GM12873 (cell line): ENCODE data around the gene FEZF2.

Experiments used
- TF ChIP-seq, protein P1 (sequence below): IDR thresholded peaks from 2 replicates; pipeline ENCODE4 v1.5.1; 2012; ENCODE audit warnings: low read depth, mild to moderate bottlenecking, moderate library complexity, low read length, control low read depth; ENCODE audit not compliant: insufficient read depth; ENCODE audit errors: missing control alignments

The FEZF2 gene

DNA sequence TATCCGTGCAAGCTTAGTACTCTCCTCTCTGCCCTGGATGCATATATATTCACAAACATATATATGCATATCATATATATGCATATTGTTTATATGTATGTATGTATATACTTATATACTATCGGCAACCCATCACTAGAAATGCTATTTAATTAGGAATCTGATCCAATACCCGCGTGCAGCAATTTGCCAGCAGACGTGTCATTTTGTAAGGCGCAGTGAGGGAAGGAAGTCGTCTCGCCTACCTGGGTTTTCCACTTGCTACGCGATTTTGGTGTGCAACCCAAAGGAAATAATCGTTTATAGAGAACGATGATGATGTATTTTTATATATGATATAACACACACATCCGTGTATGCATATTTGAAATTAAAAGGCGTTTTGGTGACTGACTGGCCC lies 5.6 kb upstream of the FEZF2 start:
- TF ChIP-seq, protein P1, sequence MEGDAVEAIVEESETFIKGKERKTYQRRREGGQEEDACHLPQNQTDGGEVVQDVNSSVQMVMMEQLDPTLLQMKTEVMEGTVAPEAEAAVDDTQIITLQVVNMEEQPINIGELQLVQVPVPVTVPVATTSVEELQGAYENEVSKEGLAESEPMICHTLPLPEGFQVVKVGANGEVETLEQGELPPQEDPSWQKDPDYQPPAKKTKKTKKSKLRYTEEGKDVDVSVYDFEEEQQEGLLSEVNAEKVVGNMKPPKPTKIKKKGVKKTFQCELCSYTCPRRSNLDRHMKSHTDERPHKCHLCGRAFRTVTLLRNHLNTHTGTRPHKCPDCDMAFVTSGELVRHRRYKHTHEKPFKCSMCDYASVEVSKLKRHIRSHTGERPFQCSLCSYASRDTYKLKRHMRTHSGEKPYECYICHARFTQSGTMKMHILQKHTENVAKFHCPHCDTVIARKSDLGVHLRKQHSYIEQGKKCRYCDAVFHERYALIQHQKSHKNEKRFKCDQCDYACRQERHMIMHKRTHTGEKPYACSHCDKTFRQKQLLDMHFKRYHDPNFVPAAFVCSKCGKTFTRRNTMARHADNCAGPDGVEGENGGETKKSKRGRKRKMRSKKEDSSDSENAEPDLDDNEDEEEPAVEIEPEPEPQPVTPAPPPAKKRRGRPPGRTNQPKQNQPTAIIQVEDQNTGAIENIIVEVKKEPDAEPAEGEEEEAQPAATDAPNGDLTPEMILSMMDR: no peak

- TF ChIP-seq, protein P1: no peak
Observed at GRCh38 chr3:62378311-62378789, 5.0 kb upstream of the FEZF2 start.

DNA sequence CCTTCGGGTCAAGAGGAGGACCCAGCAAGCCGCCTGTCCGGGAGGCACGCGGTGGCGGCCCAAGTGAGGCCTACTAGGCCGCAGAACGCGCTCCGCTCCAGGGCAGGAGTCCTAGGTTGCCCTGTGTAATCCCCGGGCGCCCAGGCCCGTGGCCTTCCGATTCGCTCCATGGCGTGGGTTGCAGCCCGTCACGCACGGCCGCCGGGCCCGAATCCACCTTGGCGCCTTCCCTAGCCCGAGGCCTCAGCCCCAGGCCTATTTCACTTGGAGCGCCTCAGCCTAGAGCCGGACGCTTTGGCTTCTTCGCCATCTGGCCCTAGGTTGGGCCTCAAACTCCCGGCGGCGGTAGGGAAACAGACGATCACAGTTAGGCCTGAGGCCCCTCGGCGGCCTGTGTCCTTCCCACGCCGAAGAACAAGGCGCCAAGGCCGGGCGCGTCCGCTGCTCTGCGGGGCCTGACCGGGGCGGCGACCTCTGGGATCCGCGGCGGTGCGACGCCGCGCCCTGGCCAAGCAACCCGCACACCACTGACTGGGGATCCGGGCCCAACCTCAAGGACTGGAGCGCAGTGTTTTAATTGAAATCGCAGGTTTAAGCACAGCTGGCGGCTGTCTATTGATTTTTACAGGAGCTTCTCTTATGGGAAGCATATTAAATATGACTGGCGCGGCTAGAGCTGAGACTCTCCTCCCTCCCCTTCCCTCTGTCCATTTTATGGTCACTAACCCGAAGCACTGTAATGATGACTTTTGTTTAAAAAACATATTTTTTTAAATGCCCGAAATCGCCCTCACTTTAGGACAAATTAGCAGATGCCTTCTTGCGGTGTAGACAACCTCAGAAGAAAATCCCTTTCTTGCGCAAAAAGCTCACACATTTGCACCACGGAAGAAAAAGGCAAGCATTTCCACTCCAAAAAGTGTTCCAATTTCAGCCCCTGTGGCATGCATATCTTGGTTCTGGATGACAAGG lies 3.8 kb upstream of the FEZF2 start:
- TF ChIP-seq, protein P1: no peak

GRCh38 chr3:62376454-62376720 lies 3.0 kb upstream of the FEZF2 start:
- TF ChIP-seq, protein P1: no peak

DNA sequence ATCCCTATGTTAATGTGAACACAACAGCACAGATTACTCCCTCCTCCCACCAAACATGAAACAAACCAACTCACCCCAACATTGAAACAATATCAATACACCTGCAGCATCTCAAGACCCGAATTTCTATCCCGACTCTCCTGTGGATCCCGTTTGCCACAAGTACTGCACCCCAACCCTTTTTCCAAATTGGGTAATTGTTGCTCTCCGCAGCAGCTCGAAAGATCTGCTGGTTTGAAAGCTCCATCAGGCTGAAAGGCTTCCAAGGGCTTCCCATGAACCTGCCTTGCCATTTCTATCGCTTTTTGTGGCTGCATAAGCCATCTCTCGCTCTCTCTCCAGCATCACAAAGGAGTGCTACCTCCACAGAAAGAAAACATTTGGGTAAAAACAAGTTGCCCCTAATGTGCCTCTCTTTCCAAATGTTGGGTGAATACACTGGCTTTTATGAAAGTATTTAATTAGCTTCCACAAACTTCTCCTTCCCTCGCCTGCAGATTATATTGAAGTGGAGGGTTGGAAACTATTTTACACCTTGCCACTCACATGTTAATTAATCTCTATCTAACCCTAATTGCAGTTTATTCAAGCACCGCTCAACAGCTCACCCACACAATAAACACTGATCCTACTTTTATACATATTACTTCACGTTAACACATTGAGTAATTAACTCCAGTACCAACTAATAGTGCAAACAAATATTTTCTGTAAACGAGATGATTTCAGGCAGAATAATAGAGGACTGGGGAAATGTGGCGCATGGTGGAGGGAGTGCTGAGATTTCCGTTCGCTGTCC lies 2.5 kb upstream of the FEZF2 start:
- TF ChIP-seq, protein P1: no peak

- TF ChIP-seq, protein P1: no peak
Observed at GRCh38 chr3:62374341-62375218, 1.2 kb upstream of the FEZF2 start.
